GM12878 (cell line): ENCODE measurements around the gene KIF21B. TPM values are rescaled to one million over a fixed set of nuclear protein-coding genes. Genes with fewer than 3 reads are reported as not detected.

Source experiments
- ASH2L ChIP-seq: fragments of 300-600, 200-600 bp; sonication (generic); IDR thresholded peaks from 2 replicates; pipeline ENCODE4 v1.6.1; 2017; ENCODE audit warnings: low read depth, mild to moderate bottlenecking, borderline replicate concordance
- BHLHE40 ChIP-seq, 2 experiments: fragments of 450-650 bp in 1 of 2; IDR thresholded peaks; 2 replicates each; pipeline ENCODE4 v1.6.1; 2011 to 2017; ENCODE audit warnings: low read depth in 2 of 2, borderline replicate concordance in 1 of 2, improper control_type of control experiment in 1 of 2, low read length in 1 of 2, mild to moderate bottlenecking in 1 of 2
- CHD2 ChIP-seq: IDR thresholded peaks from 2 replicates; pipeline ENCODE4 v1.6.1; 2011; ENCODE audit warnings: low read depth, low read length, improper control_type of control experiment, borderline replicate concordance
- CTCF ChIP-seq, 3 experiments: IDR thresholded peaks in 2 of 3; conservative IDR thresholded peaks in 1 of 3; 2 replicates each; pipeline ENCODE4 v1.5.1; 2011; ENCODE audit warnings: low read depth in 3 of 3, low read length in 3 of 3, mild to moderate bottlenecking in 3 of 3, control low read depth in 2 of 3, moderate library complexity in 2 of 3, inconsistent platforms in 1 of 3, mixed read lengths in 1 of 3; ENCODE audit not compliant: control insufficient read depth in 2 of 3, insufficient read depth in 1 of 3; ENCODE audit errors: extremely low read depth in 1 of 3
- FOXK2 ChIP-seq: fragments of 450-650 bp; IDR thresholded peaks from 2 replicates; pipeline ENCODE4 v1.6.1; 2017; ENCODE audit warnings: mild to moderate bottlenecking, moderate library complexity
- GATAD2B ChIP-seq: fragments of 450-650 bp; conservative IDR thresholded peaks from 2 replicates; pipeline ENCODE4 v1.6.1; 2017; ENCODE audit warnings: low read depth, mild to moderate bottlenecking, moderate library complexity
- HDAC6 ChIP-seq: fragments of 200-600 bp; sonication (generic); IDR thresholded peaks from one replicate; pipeline ENCODE4 v1.8.0; 2017; ENCODE audit warnings: antibody characterized with exemption; ENCODE audit not compliant: unreplicated experiment
- MXI1 ChIP-seq: fragments of 150-350 bp; IDR thresholded peaks from 2 replicates; pipeline ENCODE4 v1.6.1; 2011; ENCODE audit warnings: low read depth, mild to moderate bottlenecking, inconsistent platforms, low read length, improper control_type of control experiment
- MYC ChIP-seq: IDR thresholded peaks from 2 replicates; pipeline ENCODE4 v1.6.1; 2011; ENCODE audit warnings: mild to moderate bottlenecking, low read length, moderate library complexity, inconsistent platforms; ENCODE audit not compliant: insufficient read depth, insufficient replicate concordance, insufficient read length, severe bottlenecking
- NBN ChIP-seq: fragments of 450-650 bp; IDR thresholded peaks from 2 replicates; pipeline ENCODE4 v1.6.1; 2016
- PAX5 ChIP-seq: IDR thresholded peaks from 2 replicates; pipeline ENCODE4 v1.6.1; 2011; ENCODE audit warnings: low read depth, low read length, borderline replicate concordance
- PML ChIP-seq: IDR thresholded peaks from 2 replicates; pipeline ENCODE4 v1.6.1; 2012; ENCODE audit warnings: low read length, inconsistent platforms
- POLR2AphosphoS2 ChIP-seq: IDR thresholded peaks from 2 replicates; pipeline ENCODE4 v1.6.1; 2011; ENCODE audit warnings: low read depth, mild to moderate bottlenecking, low read length, improper control_type of control experiment, moderate library complexity
- RAD21 ChIP-seq: IDR thresholded peaks from 2 replicates; pipeline ENCODE4 v1.6.1; 2011; ENCODE audit warnings: mild to moderate bottlenecking, low read depth, low read length, moderate library complexity; ENCODE audit not compliant: insufficient read depth
- RCOR1 ChIP-seq: conservative IDR thresholded peaks from 2 replicates; pipeline ENCODE4 v1.6.1; 2012; ENCODE audit warnings: low read depth, low read length, improper control_type of control experiment
- SIX5 ChIP-seq: IDR thresholded peaks from 2 replicates; pipeline ENCODE4 v1.6.1; 2011; ENCODE audit warnings: mild to moderate bottlenecking, low read depth, low read length, moderate library complexity; ENCODE audit not compliant: severe bottlenecking
- SMAD5 ChIP-seq: IDR thresholded peaks from 2 replicates; pipeline ENCODE4 v1.6.1; 2016; ENCODE audit warnings: antibody characterized with exemption, low read depth
- SP1 ChIP-seq: IDR thresholded peaks from one replicate; pipeline ENCODE4 v1.6.1; 2011; ENCODE audit warnings: low read depth, low read length
- STAT1 ChIP-seq: fragments of 450-650 bp; conservative IDR thresholded peaks from 2 replicates; pipeline ENCODE4 v1.6.1; 2014; ENCODE audit warnings: antibody characterized with exemption, mild to moderate bottlenecking
- TARDBP ChIP-seq: IDR thresholded peaks from 2 replicates; pipeline ENCODE4 v1.6.1; 2016; ENCODE audit warnings: borderline replicate concordance
- TBL1XR1 ChIP-seq: IDR thresholded peaks from 2 replicates; pipeline ENCODE4 v1.6.1; 2012; ENCODE audit warnings: low read depth, low read length, improper control_type of control experiment
- TCF3 ChIP-seq: IDR thresholded peaks from 2 replicates; pipeline ENCODE4 v1.6.1; 2012; ENCODE audit warnings: low read depth, mild to moderate bottlenecking, low read length, borderline replicate concordance; ENCODE audit not compliant: insufficient read depth
- ZBTB33 ChIP-seq: fragments of 450-650 bp; IDR thresholded peaks from 2 replicates; pipeline ENCODE4 v1.6.1; 2017; ENCODE audit warnings: mild to moderate bottlenecking
- ZSCAN29 ChIP-seq: fragments of 450-650 bp; IDR thresholded peaks from 2 replicates; pipeline ENCODE4 v1.6.1; 2017; ENCODE audit warnings: mild to moderate bottlenecking, moderate library complexity
- polyA plus RNA-seq, 11 experiments: library from polyadenylated mRNA; depleted of rRNA in 4 of 11; unstranded in 6 of 11; stranded (reverse) in 5 of 11; fragments of >200 nt; fragmentation: Nextera tagmentation in 4 of 11; fragmentation: Illumina TruSeq in 1 of 11; extraction: Ambion mirVana in 4 of 11; extraction: Trizol in 1 of 11; gene quantifications; 1 replicate in 1 of 11; 2 replicates in 10 of 11; pipeline versions ENCODE4 v1.2.1 to v1.2.3, GENCODE V29; 2011 to 2016; ENCODE audit warnings: inconsistent platforms in 2 of 11, missing spikeins in 2 of 11, low read depth in 1 of 11
- total RNA-seq, 4 experiments: library from RNA; depleted of rRNA in 3 of 4; stranded (reverse); fragments of >200 nt in 3 of 4; fragmentation: Illumina TruSeq in 1 of 4; extraction: Trizol in 1 of 4; gene quantifications; 2 replicates each; pipeline versions ENCODE4 v1.2.1 to v1.2.3, GENCODE V29; 2013 to 2021

KIF21B gene
- total and polyA plus RNA-seq, 10 of the 15 experiments (the other 5 are each of a cell fraction or from before 2014, with no cell fraction given), result 2.3 to 47.7 (median 12.6) TPM

GRCh38 chr1:200969726-200970561 lies 53.6 kb downstream of the KIF21B start (continued):
- TF ChIP-seq SMAD5 (no peak), CHD2 (peak; percentile 94), GATAD2B (peak; percentile 92; the same call in 1 of the 2 replicates), ASH2L (no peak), SP1 (peak; percentile 75), STAT1 (0 out of 2 replicates have a peak, but pooled peaks have one; percentile 31), SIX5 (no peak), POLR2AphosphoS2 (no peak), RCOR1 (no peak; the same call in 1 of the 2 replicates), TBL1XR1 (peak; percentile 98), PAX5 (peak; percentile 97), ZSCAN29 (peak; percentile 46; the same call in 1 of the 2 replicates), TARDBP (no peak), PML (no peak), ZBTB33 (no peak), MXI1 (peak; percentile 79; the same call in 1 of the 2 replicates), CTCF (IDR thresholded peaks at IDR 0.05 in 2 of 3, conservative IDR thresholded peaks at IDR 0.05 in 1 of 3; ENCODE audit: control insufficient read depth in 2 of 3, extremely low read depth in 1 of 3, insufficient read depth in 1 of 3, low read depth in 3 of 3, low read length in 3 of 3) (peak in 2 of 3 experiments; percentile 57 to 70; a peak in 4 of 6 replicates), BHLHE40 (IDR thresholded peaks at IDR 0.05; ENCODE audit: borderline replicate concordance in 1 of 2, low read depth in 2 of 2, low read length in 1 of 2) (peak; percentile 95 to 97), MYC (no peak), TCF3 (peak; percentile 94), FOXK2 (peak; percentile 67), RAD21 (peak; percentile 67), HDAC6 (no peak), NBN (peak; percentile 99)
